Measurements from ENCODE around the gene GPR37.

The GPR37 gene

DNA sequence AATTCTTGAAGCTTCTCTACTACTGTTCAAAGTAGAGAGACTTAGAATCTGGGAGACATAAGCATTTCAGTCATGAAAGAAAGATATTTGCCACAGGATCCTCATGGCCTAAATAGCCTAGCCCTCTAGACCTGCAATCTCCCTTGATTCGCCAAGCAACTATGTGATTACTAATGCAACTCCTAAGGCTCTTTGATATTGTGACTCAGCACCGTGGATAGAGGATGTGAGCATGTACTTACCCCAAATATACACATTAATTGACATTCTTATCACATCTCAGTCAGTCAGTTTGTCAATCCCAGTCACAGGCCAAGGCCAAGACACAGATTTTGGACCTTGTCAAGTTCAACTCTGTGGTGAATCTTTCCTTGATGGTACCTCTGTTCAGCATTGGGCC, 42.6 kb downstream of the GPR37 start:
- H3K4me1 ChIP-seq (ENCODE audit: insufficient read depth, low read length), result no peaks in the 10 kb centered on the region
- no peak overlapping the region for H3K4me3 ChIP-seq (ENCODE audit: low read depth in 1 of 2, low read length in 2 of 2)
- H3K27ac ChIP-seq (ENCODE audit: low read depth, low read length), result no peak overlapping the region
- H3K9ac ChIP-seq (ENCODE audit: low read length), result no peak overlapping the region
- no peaks in the 10 kb centered on the region for H3K27me3 ChIP-seq (ENCODE audit: control insufficient read depth in 1 of 2, insufficient read depth in 2 of 2, low read length in 2 of 2)
- H3K36me3 ChIP-seq (ENCODE audit: insufficient read depth, low read length), result no peaks in the 10 kb centered on the region
- H3K9me3 ChIP-seq (ENCODE audit: low read length), result no peaks in the 10 kb centered on the region

- Histone ChIP-seq H3K9ac (ENCODE audit: low read length) (no peak overlapping the region), H3K4me3 (ENCODE audit: low read depth in 1 of 2, low read length in 2 of 2) (no peak overlapping the region), H3K4me1 (ENCODE audit: insufficient read depth, low read length) (no peaks in the 10 kb centered on the region), H3K27me3 (ENCODE audit: control insufficient read depth in 1 of 2, insufficient read depth in 2 of 2, low read length in 2 of 2) (no peaks in the 10 kb centered on the region), H3K9me3 (ENCODE audit: low read length) (no peaks in the 10 kb centered on the region), H3K36me3 (ENCODE audit: insufficient read depth, low read length) (no peaks in the 10 kb centered on the region), H3K27ac (ENCODE audit: low read depth, low read length) (no peak overlapping the region)
Measured at GRCh38 chr7:124722292-124722691, 43.3 kb downstream of the GPR37 start.

DNA sequence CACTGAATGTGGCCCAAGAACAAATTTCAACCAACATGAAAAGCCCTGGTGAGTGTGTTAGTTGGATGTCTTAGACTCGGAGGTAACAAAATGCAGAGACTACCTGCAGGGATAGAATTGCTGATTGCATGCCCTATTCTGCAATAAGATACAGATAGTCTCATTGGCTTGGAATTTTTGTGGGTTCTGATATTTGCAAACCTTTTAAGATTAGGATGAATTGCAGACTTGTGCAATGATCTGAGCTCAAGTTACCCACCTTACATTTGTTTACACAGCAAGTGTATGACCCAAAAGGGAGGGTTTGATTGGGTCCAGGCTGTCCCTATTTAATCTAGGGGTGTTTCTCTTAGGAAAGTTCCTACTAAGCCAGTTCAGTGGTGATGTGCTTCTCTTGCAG, 45.4 kb downstream of the GPR37 start:
- H3K4me3 ChIP-seq (ENCODE audit: low read depth in 1 of 2, low read length in 2 of 2), result no peak overlapping the region
- no peaks in the 10 kb centered on the region for H3K4me1 ChIP-seq (ENCODE audit: insufficient read depth, low read length)
- H3K36me3 ChIP-seq (ENCODE audit: insufficient read depth, low read length), result no peaks in the 10 kb centered on the region
- no peaks in the 10 kb centered on the region for H3K9me3 ChIP-seq (ENCODE audit: low read length)
- H3K27me3 ChIP-seq (ENCODE audit: control insufficient read depth in 1 of 2, insufficient read depth in 2 of 2, low read length in 2 of 2), result no peaks in the 10 kb centered on the region
- H3K9ac ChIP-seq (ENCODE audit: low read length), result no peak overlapping the region
- no peak overlapping the region for H3K27ac ChIP-seq (ENCODE audit: low read depth, low read length)

- no peaks in the 10 kb centered on the region for H3K36me3 ChIP-seq (ENCODE audit: insufficient read depth, low read length)
- H3K4me3 ChIP-seq (ENCODE audit: low read depth in 1 of 2, low read length in 2 of 2), result no peak overlapping the region
- no peak overlapping the region for H3K27ac ChIP-seq (ENCODE audit: low read depth, low read length)
- H3K9me3 ChIP-seq (ENCODE audit: low read length), result no peaks in the 10 kb centered on the region
- H3K9ac ChIP-seq (ENCODE audit: low read length), result no peak overlapping the region
- no peaks in the 10 kb centered on the region for H3K27me3 ChIP-seq (ENCODE audit: control insufficient read depth in 1 of 2, insufficient read depth in 2 of 2, low read length in 2 of 2)
- no peaks in the 10 kb centered on the region for H3K4me1 ChIP-seq (ENCODE audit: insufficient read depth, low read length)
Measured at GRCh38 chr7:124718032-124718766, 47.4 kb downstream of the GPR37 start.

- H3K27me3 ChIP-seq (ENCODE audit: control insufficient read depth in 1 of 2, insufficient read depth in 2 of 2, low read length in 2 of 2), result no peaks in the 10 kb centered on the region
- no peaks in the 10 kb centered on the region for H3K36me3 ChIP-seq (ENCODE audit: insufficient read depth, low read length)
- no peaks in the 10 kb centered on the region for H3K4me1 ChIP-seq (ENCODE audit: insufficient read depth, low read length)
- H3K9me3 ChIP-seq (ENCODE audit: low read length), result no peaks in the 10 kb centered on the region
- no peak overlapping the region for H3K4me3 ChIP-seq (ENCODE audit: low read depth in 1 of 2, low read length in 2 of 2)
- H3K27ac ChIP-seq (ENCODE audit: low read depth, low read length), result no peak overlapping the region
- no peak overlapping the region for H3K9ac ChIP-seq (ENCODE audit: low read length)
Measured at GRCh38 chr7:124716894-124717293, 48.7 kb downstream of the GPR37 start.

DNA sequence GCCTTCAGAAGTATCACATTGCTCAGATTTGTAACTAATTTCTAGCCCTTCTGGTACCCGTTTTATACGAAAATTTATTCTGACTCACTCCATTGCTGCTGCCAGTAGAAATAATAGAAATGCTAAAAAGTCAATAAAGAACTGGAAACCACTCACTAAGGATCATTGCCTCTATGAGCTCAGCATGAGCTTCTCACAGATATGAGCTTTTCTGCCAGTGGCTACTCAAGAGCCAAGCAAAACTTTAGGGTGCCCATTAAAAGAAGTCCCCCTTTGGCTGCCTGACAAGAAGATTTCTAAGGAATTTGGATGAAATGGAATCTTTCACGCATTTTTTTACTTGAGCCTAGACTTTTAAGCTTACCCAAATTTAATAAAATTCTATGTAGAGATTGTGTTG, 52.5 kb downstream of the GPR37 start:
- Histone ChIP-seq H3K27ac (ENCODE audit: low read depth, low read length) (no peak overlapping the region), H3K4me1 (ENCODE audit: insufficient read depth, low read length) (no peaks in the 10 kb centered on the region), H3K9ac (ENCODE audit: low read length) (no peak overlapping the region), H3K36me3 (ENCODE audit: insufficient read depth, low read length) (no peaks in the 10 kb centered on the region), H3K4me3 (ENCODE audit: low read depth in 1 of 2, low read length in 2 of 2) (no peak overlapping the region), H3K9me3 (ENCODE audit: low read length) (no peaks in the 10 kb centered on the region), H3K27me3 (ENCODE audit: control insufficient read depth in 1 of 2, insufficient read depth in 2 of 2, low read length in 2 of 2) (no peaks in the 10 kb centered on the region)

DNA sequence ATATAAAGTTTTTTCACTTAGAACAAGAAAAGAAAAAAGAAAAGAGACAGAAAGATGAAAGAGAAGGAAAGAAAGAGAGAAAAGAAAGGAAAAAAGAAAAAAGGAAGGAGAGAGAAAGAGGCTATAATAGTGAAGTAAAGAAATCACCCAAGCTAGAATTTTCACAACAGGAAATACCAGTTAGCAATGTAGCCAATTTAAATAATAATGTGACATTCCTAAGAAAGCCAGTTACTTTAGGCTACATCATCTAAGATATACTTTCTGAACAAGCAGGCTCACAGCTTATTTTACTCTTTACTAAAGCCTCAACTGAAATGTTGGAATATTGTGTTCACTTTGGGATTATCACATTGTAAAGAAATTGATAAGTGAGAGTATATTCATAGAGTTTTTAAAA, 53.6 kb downstream of the GPR37 start:
- Histone ChIP-seq H3K9me3 (ENCODE audit: low read length) (no peaks in the 10 kb centered on the region), H3K27ac (ENCODE audit: low read depth, low read length) (no peak overlapping the region), H3K9ac (ENCODE audit: low read length) (no peak overlapping the region), H3K4me1 (ENCODE audit: insufficient read depth, low read length) (no peaks in the 10 kb centered on the region), H3K4me3 (ENCODE audit: low read depth in 1 of 2, low read length in 2 of 2) (no peak overlapping the region), H3K36me3 (ENCODE audit: insufficient read depth, low read length) (no peaks in the 10 kb centered on the region), H3K27me3 (ENCODE audit: control insufficient read depth in 1 of 2, insufficient read depth in 2 of 2, low read length in 2 of 2) (no peaks in the 10 kb centered on the region)

DNA sequence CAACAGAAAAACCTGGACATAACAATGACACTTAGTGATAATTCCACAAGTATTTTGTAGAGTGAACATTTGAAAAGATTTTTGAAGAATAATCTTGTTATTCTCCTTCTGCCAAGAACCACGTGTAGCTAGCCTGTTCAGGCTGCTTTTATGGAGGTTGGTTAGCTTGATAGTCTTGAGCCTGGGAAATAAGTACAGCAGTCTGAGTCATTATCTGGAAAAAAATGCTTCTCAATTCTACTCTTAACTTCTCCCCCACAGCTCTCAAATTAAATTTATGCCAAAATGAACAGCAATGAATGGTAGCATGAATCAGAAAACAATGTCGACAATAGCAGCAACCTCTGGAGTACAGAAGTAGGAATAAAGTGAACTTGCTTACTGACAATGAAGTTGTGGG, 63.2 kb downstream of the GPR37 start:
- H3K27ac ChIP-seq (ENCODE audit: low read depth, low read length), result no peak overlapping the region
- H3K9me3 ChIP-seq (ENCODE audit: low read length), result no peaks in the 10 kb centered on the region
- no peaks in the 10 kb centered on the region for H3K36me3 ChIP-seq (ENCODE audit: insufficient read depth, low read length)
- H3K9ac ChIP-seq (ENCODE audit: low read length), result no peak overlapping the region
- no peak overlapping the region for H3K4me3 ChIP-seq (ENCODE audit: low read depth in 1 of 2, low read length in 2 of 2)
- no peaks in the 10 kb centered on the region for H3K4me1 ChIP-seq (ENCODE audit: insufficient read depth, low read length)
- H3K27me3 ChIP-seq (ENCODE audit: control insufficient read depth in 1 of 2, insufficient read depth in 2 of 2, low read length in 2 of 2), result no peaks in the 10 kb centered on the region

GRCh38 chr7:124701955-124702354, 63.6 kb downstream of the GPR37 start:
- Histone ChIP-seq H3K9ac (ENCODE audit: low read length) (no peak overlapping the region), H3K36me3 (ENCODE audit: insufficient read depth, low read length) (no peaks in the 10 kb centered on the region), H3K27me3 (ENCODE audit: control insufficient read depth in 1 of 2, insufficient read depth in 2 of 2, low read length in 2 of 2) (no peaks in the 10 kb centered on the region), H3K9me3 (ENCODE audit: low read length) (no peaks in the 10 kb centered on the region), H3K4me1 (ENCODE audit: insufficient read depth, low read length) (no peaks in the 10 kb centered on the region), H3K27ac (ENCODE audit: low read depth, low read length) (no peak overlapping the region), H3K4me3 (ENCODE audit: low read depth in 1 of 2, low read length in 2 of 2) (no peak overlapping the region)

GRCh38 chr7:124700655-124701054, 64.9 kb downstream of the GPR37 start:
- Histone ChIP-seq H3K36me3 (ENCODE audit: insufficient read depth, low read length) (no peaks in the 10 kb centered on the region), H3K27me3 (ENCODE audit: control insufficient read depth in 1 of 2, insufficient read depth in 2 of 2, low read length in 2 of 2) (no peaks in the 10 kb centered on the region), H3K4me3 (ENCODE audit: low read depth in 1 of 2, low read length in 2 of 2) (no peak overlapping the region), H3K9ac (ENCODE audit: low read length) (no peak overlapping the region), H3K4me1 (ENCODE audit: insufficient read depth, low read length) (no peaks in the 10 kb centered on the region), H3K27ac (ENCODE audit: low read depth, low read length) (no peak overlapping the region), H3K9me3 (ENCODE audit: low read length) (no peaks in the 10 kb centered on the region)

DNA sequence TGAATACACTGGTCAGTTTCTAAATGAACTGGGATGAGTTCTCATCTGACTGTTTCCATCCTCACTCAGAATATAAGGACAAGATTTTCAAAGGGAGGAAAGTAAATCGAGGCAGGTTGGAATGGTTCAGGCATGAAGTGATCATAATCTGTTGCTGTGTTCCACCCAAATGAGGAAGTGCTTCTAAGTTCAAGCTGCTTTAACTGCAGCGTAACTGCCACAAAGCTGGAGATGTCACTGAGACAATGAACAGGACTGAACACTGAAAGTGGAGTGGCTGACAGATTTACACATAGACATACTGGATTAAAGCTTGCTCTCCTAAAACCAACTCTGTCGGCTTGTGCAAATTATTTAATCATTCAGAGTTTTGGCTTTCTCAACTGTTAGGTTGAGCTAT, 66.6 kb downstream of the GPR37 start:
- H3K27ac ChIP-seq (ENCODE audit: low read depth, low read length), result no peak overlapping the region
- no peak overlapping the region for H3K9ac ChIP-seq (ENCODE audit: low read length)
- no peaks in the 10 kb centered on the region for H3K4me1 ChIP-seq (ENCODE audit: insufficient read depth, low read length)
- no peak overlapping the region for H3K4me3 ChIP-seq (ENCODE audit: low read depth in 1 of 2, low read length in 2 of 2)
- no peaks in the 10 kb centered on the region for H3K27me3 ChIP-seq (ENCODE audit: control insufficient read depth in 1 of 2, insufficient read depth in 2 of 2, low read length in 2 of 2)
- H3K36me3 ChIP-seq (ENCODE audit: insufficient read depth, low read length), result no peaks in the 10 kb centered on the region
- H3K9me3 ChIP-seq (ENCODE audit: low read length), result no peaks in the 10 kb centered on the region

GRCh38 chr7:124697746-124698145, 67.8 kb downstream of the GPR37 start:
- no peaks in the 10 kb centered on the region for H3K36me3 ChIP-seq (ENCODE audit: insufficient read depth, low read length)

More at GRCh38 chr7:124697746-124698145, 67.8 kb downstream of the GPR37 start:
- Histone ChIP-seq H3K27me3 (ENCODE audit: control insufficient read depth in 1 of 2, insufficient read depth in 2 of 2, low read length in 2 of 2) (no peaks in the 10 kb centered on the region), H3K9me3 (ENCODE audit: low read length) (no peaks in the 10 kb centered on the region), H3K4me3 (ENCODE audit: low read depth in 1 of 2, low read length in 2 of 2) (no peak overlapping the region), H3K9ac (ENCODE audit: low read length) (no peak overlapping the region), H3K27ac (ENCODE audit: low read depth, low read length) (no peak overlapping the region), H3K4me1 (ENCODE audit: insufficient read depth, low read length) (no peaks in the 10 kb centered on the region)
